ENCODE data around the gene EEF2. TPM values are rescaled to one million over a fixed set of nuclear protein-coding genes. Genes with fewer than 3 reads are reported as not detected.
"Not testable (repeated sequence)": the region's sequence is repeated elsewhere in the genome, so short reads cannot be mapped to it uniquely, and the experiment has no call there.

The EEF2 gene
- total and polyA plus RNA-seq, 5 donors from 2014 or later = 564 to 2,369 (median 588) TPM

- H3K27me3 Mint-ChIP-seq = no peaks in the 10 kb centered on the region
- Histone ChIP-seq H3K27ac (ENCODE audit: insufficient read depth, low read length, poor library complexity, severe bottlenecking) (no peak overlapping the region), H3K9me3 (ENCODE audit: control insufficient read depth in 2 of 2, low read length in 2 of 2) (no peaks in the 10 kb centered on the region), H3K4me1 (ENCODE audit: control insufficient read depth, insufficient read depth, low read length, poor library complexity, severe bottlenecking) (no peaks in the 10 kb centered on the region), H3K36me3 (ENCODE audit: control insufficient read depth, insufficient read depth, low read length) (no peaks in the 10 kb centered on the region), H3K4me3 (ENCODE audit: low read depth, low read length) (no peak overlapping the region), H3K27me3 (ENCODE audit: control insufficient read depth, insufficient read depth, low read length) (no peaks in the 10 kb centered on the region)
- H3K4me3 Mint-ChIP-seq = no peak overlapping the region
- DNase-seq = no peak
- H3K4me1 Mint-ChIP-seq = no peaks in the 10 kb centered on the region
- no peak overlapping the region for H3K27ac Mint-ChIP-seq
- H3K36me3 Mint-ChIP-seq = no peaks in the 10 kb centered on the region
- H3K9me3 Mint-ChIP-seq = no peaks in the 10 kb centered on the region
- ATAC-seq (ENCODE audit: low read depth in 2 of 2) = no peak
Measured at GRCh38 chr19:3942790-3943409, 42.4 kb downstream of the EEF2 start.

GRCh38 chr19:3938300-3938950 is 46.8 kb downstream of the EEF2 start:
- not testable (repeated sequence) for H3K36me3 Mint-ChIP-seq

GRCh38 chr19:3936506-3937442 is 48.5 kb downstream of the EEF2 start:
- Histone ChIP-seq H3K4me3 (ENCODE audit: low read depth, low read length) (no peak overlapping the region), H3K9me3 (ENCODE audit: control insufficient read depth in 2 of 2, low read length in 2 of 2) (no peaks in the 10 kb centered on the region), H3K36me3 (ENCODE audit: control insufficient read depth, insufficient read depth, low read length) (no peaks in the 10 kb centered on the region), H3K27ac (ENCODE audit: insufficient read depth, low read length, poor library complexity, severe bottlenecking) (no peak overlapping the region), H3K27me3 (ENCODE audit: control insufficient read depth, insufficient read depth, low read length) (no peaks in the 10 kb centered on the region), H3K4me1 (ENCODE audit: control insufficient read depth, insufficient read depth, low read length, poor library complexity, severe bottlenecking) (no peaks in the 10 kb centered on the region)
- Mint-ChIP-seq H3K27me3 (peaks cover 23% of the 10 kb centered on the region), H3K36me3 (no peaks in the 10 kb centered on the region), H3K27ac (no peak overlapping the region), H3K4me3 (no peak overlapping the region), H3K4me1 (no peaks in the 10 kb centered on the region), H3K9me3 (peaks cover 0 to 2% (median 0%) of the 10 kb centered on the region in 7 donors)
- DNase-seq (no peak), ATAC-seq (ENCODE audit: low read depth in 2 of 2) (no peak)

More at GRCh38 chr19:3938300-3938950, 46.8 kb downstream of the EEF2 start:
- DNase-seq; H3K9me3 Mint-ChIP-seq; H3K27ac Mint-ChIP-seq; H3K4me3 ChIP-seq (ENCODE audit: low read depth, low read length); ATAC-seq (ENCODE audit: low read depth in 2 of 2); H3K9me3 ChIP-seq (ENCODE audit: control insufficient read depth in 2 of 2, low read length in 2 of 2); H3K36me3 ChIP-seq (ENCODE audit: control insufficient read depth, insufficient read depth, low read length); H3K27me3 ChIP-seq (ENCODE audit: control insufficient read depth, insufficient read depth, low read length); H3K27ac ChIP-seq (ENCODE audit: insufficient read depth, low read length, poor library complexity, severe bottlenecking); H3K4me3 Mint-ChIP-seq; H3K4me1 Mint-ChIP-seq; H3K4me1 ChIP-seq (ENCODE audit: control insufficient read depth, insufficient read depth, low read length, poor library complexity, severe bottlenecking): not testable (repeated sequence)
- peaks cover 14% of the 10 kb centered on the region for H3K27me3 Mint-ChIP-seq

DNA sequence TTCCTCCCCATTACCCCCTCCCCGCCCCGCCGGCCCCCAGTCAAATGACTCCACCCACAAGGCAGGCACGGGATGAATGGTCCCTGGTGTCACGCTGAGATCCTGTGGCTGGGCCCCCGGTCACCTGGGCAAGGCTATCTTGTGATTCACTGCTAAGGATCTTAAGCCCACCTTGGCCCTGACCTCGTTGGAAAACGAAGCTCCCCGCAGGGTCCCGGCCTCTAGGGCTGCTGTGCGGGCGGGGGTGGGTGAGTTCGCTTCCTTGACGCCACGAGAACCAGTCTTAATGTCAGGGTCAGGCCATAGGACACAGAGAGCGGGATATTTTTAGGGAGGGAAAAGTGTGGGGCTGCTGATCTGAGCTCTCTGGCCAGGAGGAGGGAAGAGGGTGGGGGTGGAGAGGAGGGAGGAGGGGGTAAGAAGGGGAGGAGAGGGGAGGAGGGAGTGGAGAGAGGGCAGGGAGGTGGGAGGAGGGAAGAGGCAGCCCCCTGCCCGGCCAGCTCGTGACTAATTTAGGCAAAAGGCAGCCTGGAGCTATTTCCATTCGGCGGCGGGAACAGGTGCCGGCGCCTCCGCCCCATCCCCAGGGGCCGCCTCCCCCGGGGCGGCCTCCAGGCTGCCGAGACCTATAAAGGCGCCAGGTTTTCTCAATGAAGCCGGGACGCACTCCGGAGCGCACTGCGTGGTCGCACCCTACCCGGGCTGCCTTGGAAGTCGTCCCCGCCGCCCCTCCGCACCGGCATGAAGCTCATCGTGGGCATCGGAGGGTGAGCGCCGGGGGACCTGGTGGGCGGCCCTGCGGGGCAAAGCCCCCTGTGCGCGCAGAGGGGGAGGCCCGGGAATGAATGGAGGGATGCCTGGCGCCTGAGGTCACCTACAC is 52.1 kb downstream of the EEF2 start, which contains the start of gene NMRK2:
NMRK2 (plus strand) TSS at position 139 of the 880 bp plus-strand sequence; CDS start at position 742, 603 bp downstream.
- Histone ChIP-seq H3K36me3 (ENCODE audit: control insufficient read depth, insufficient read depth, low read length) (no peaks in the 10 kb centered on the region), H3K4me3 (ENCODE audit: low read depth, low read length) (no peak within 1 kb of the TSS), H3K9me3 (ENCODE audit: control insufficient read depth in 2 of 2, low read length in 2 of 2) (no peaks in the 10 kb centered on the region), H3K27ac (ENCODE audit: insufficient read depth, low read length, poor library complexity, severe bottlenecking) (no peak within 1 kb of the TSS), H3K4me1 (ENCODE audit: control insufficient read depth, insufficient read depth, low read length, poor library complexity, severe bottlenecking) (no peaks in the 10 kb centered on the region), H3K27me3 (ENCODE audit: control insufficient read depth, insufficient read depth, low read length) (peaks cover 2% of the 10 kb centered on the region)
- H3K4me1 Mint-ChIP-seq = no peaks in the 10 kb centered on the region
- H3K27me3 Mint-ChIP-seq = peaks cover 30% of the 10 kb centered on the region
- no peak within 1 kb of the TSS for H3K4me3 Mint-ChIP-seq
- H3K27ac Mint-ChIP-seq = no peak within 1 kb of the TSS
- DNase-seq (no peak), ATAC-seq (ENCODE audit: low read depth in 2 of 2) (no peak)
- H3K36me3 Mint-ChIP-seq = no peaks in the 10 kb centered on the region
- peaks cover 0 to 5% (median 0%) of the 10 kb centered on the region in 7 donors for H3K9me3 Mint-ChIP-seq

GRCh38 chr19:3931041-3931440 is 54.2 kb downstream of the EEF2 start:
- Histone ChIP-seq H3K4me1 (ENCODE audit: control insufficient read depth, insufficient read depth, low read length, poor library complexity, severe bottlenecking) (no peaks in the 10 kb centered on the region), H3K9me3 (ENCODE audit: control insufficient read depth in 2 of 2, low read length in 2 of 2) (no peaks in the 10 kb centered on the region), H3K27me3 (ENCODE audit: control insufficient read depth, insufficient read depth, low read length) (peaks cover 2% of the 10 kb centered on the region), H3K27ac (ENCODE audit: insufficient read depth, low read length, poor library complexity, severe bottlenecking) (no peak overlapping the region), H3K4me3 (ENCODE audit: low read depth, low read length) (no peak overlapping the region), H3K36me3 (ENCODE audit: control insufficient read depth, insufficient read depth, low read length) (no peaks in the 10 kb centered on the region)
- H3K27ac Mint-ChIP-seq = no peak overlapping the region
- H3K4me1 Mint-ChIP-seq = no peaks in the 10 kb centered on the region
- ATAC-seq (ENCODE audit: low read depth in 2 of 2) = no peak
- H3K4me3 Mint-ChIP-seq = no peak overlapping the region
- no peak for DNase-seq
- H3K27me3 Mint-ChIP-seq = peaks cover 30% of the 10 kb centered on the region
- H3K9me3 Mint-ChIP-seq = peaks cover 0 to 5% (median 0%) of the 10 kb centered on the region in 7 donors
- H3K36me3 Mint-ChIP-seq = no peaks in the 10 kb centered on the region

Other genes with a start within 250 kb of the EEF2 start
- 81.0 TPM for gene APBA3, start 223.8 kb downstream of the EEF2 start, total RNA-seq
- 10 to 100 TPM; 35.0 to 50.2 (median 44.2) TPM for gene APBA3, start 223.8 kb downstream of the EEF2 start, polyA plus RNA-seq
- 98.0 TPM for gene MRPL54, start 222.8 kb downstream of the EEF2 start, total RNA-seq
- gene MRPL54, start 222.8 kb downstream of the EEF2 start, polyA plus RNA-seq = 100 to 1,000 TPM; 143 to 208 (median 177) TPM
- not detected for gene RAX2, start 213.2 kb downstream of the EEF2 start, total RNA-seq
- gene RAX2, start 213.2 kb downstream of the EEF2 start, polyA plus RNA-seq = under 1 TPM in 2 of 4 donors, not detected in 2; 0.08 to 0.09 TPM
- 1.4 TPM for gene MATK, start 199.1 kb downstream of the EEF2 start, total RNA-seq
- 1 to 10 TPM; 1.4 to 4.7 (median 2.3) TPM for gene MATK, start 199.1 kb downstream of the EEF2 start, polyA plus RNA-seq
- gene ZFR2, start 116.4 kb downstream of the EEF2 start, total RNA-seq = not detected
- gene ZFR2, start 116.4 kb downstream of the EEF2 start, polyA plus RNA-seq = 1 to 10 TPM in 1 of 4 donors, under 1 TPM in 3; 0.06 to 1.3 (median 0.57) TPM
- not detected for gene ATCAY, start 104.8 kb downstream of the EEF2 start, total RNA-seq
- not detected for gene ATCAY, start 104.8 kb downstream of the EEF2 start, polyA plus RNA-seq
- not detected for gene NMRK2, start 52.4 kb downstream of the EEF2 start, total RNA-seq
- not detected for gene NMRK2, start 52.4 kb downstream of the EEF2 start, polyA plus RNA-seq
- 42.3 TPM for gene DAPK3, start 14.4 kb downstream of the EEF2 start, total RNA-seq
- gene DAPK3, start 14.4 kb downstream of the EEF2 start, polyA plus RNA-seq = 10 to 100 TPM; 20.7 to 31.3 (median 24.6) TPM
- gene PIAS4, start 22.3 kb upstream of the EEF2 start, total RNA-seq = 25.4 TPM
- 10 to 100 TPM in 1 of 4 donors, 1 to 10 TPM in 3; 4.1 to 10.4 (median 4.4) TPM for gene PIAS4, start 22.3 kb upstream of the EEF2 start, polyA plus RNA-seq
- 50.5 TPM for gene ZBTB7A, start 81.4 kb upstream of the EEF2 start, total RNA-seq
- gene ZBTB7A, start 81.4 kb upstream of the EEF2 start, polyA plus RNA-seq = 10 to 100 TPM; 19.6 to 30.4 (median 23.7) TPM
- gene MAP2K2, start 138.7 kb upstream of the EEF2 start, total RNA-seq = 98.2 TPM
- 10 to 100 TPM; 38.5 to 70.2 (median 56.6) TPM for gene MAP2K2, start 138.7 kb upstream of the EEF2 start, polyA plus RNA-seq
- not detected for gene CREB3L3, start 168.2 kb upstream of the EEF2 start, total RNA-seq
- gene CREB3L3, start 168.2 kb upstream of the EEF2 start, polyA plus RNA-seq = under 1 TPM in 1 of 4 donors, not detected in 3; 0.07 TPM
- gene SIRT6, start 197.1 kb upstream of the EEF2 start, total RNA-seq = 34.2 TPM
- gene SIRT6, start 197.1 kb upstream of the EEF2 start, polyA plus RNA-seq = 1 to 10 TPM; 1.7 to 4.4 (median 3.1) TPM
- 1.5 TPM for gene ANKRD24, start 197.2 kb upstream of the EEF2 start, total RNA-seq
- under 1 TPM in 3 of 4 donors, not detected in 1; 0.12 to 0.53 (median 0.26) TPM for gene ANKRD24, start 197.2 kb upstream of the EEF2 start, polyA plus RNA-seq
- not detected for gene EBI3, start 244.1 kb upstream of the EEF2 start, total RNA-seq
- gene EBI3, start 244.1 kb upstream of the EEF2 start, polyA plus RNA-seq = under 1 TPM in 2 of 4 donors, not detected in 2; 0.24 to 0.57 TPM